ENCODE results near the gene DRD1.
A peak's percentile ranks its signal among the peaks of the same experiment; 100 is the strongest.

DRD1 gene

GRCh38 chr5:175444060-175444904 is at the start of gene DRD1:
Gene DRD1 (minus strand): TSS chr5:175444182. CDS start chr5:175443099, 1,083 bp downstream.
- Histone ChIP-seq H3K36me3 (ENCODE audit: control insufficient read depth, insufficient read depth, low read length) (no peaks in the 10 kb centered on the region), H3K4me3 (ENCODE audit: low read depth, low read length) (no peak within 1 kb of the TSS), H3K4me2 (ENCODE audit: low read length) (peak within 1 kb of the TSS; percentile 45), H3K27ac (peak within 1 kb of the TSS; percentile 46), H3K4me1 (peaks cover 7% of the 10 kb centered on the region), H2AFZ (peak within 1 kb of the TSS; percentile 91), H3K27me3 (ENCODE audit: control insufficient read depth, insufficient read depth, low read length) (peaks cover 4% of the 10 kb centered on the region), H3K9ac (peak within 1 kb of the TSS; percentile 23), H3K79me2 (no peaks in the 10 kb centered on the region), H3K9me3 (ENCODE audit: control insufficient read depth, low read length) (no peaks in the 10 kb centered on the region)
- TF ChIP-seq, protein P1, sequence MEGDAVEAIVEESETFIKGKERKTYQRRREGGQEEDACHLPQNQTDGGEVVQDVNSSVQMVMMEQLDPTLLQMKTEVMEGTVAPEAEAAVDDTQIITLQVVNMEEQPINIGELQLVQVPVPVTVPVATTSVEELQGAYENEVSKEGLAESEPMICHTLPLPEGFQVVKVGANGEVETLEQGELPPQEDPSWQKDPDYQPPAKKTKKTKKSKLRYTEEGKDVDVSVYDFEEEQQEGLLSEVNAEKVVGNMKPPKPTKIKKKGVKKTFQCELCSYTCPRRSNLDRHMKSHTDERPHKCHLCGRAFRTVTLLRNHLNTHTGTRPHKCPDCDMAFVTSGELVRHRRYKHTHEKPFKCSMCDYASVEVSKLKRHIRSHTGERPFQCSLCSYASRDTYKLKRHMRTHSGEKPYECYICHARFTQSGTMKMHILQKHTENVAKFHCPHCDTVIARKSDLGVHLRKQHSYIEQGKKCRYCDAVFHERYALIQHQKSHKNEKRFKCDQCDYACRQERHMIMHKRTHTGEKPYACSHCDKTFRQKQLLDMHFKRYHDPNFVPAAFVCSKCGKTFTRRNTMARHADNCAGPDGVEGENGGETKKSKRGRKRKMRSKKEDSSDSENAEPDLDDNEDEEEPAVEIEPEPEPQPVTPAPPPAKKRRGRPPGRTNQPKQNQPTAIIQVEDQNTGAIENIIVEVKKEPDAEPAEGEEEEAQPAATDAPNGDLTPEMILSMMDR (IDR thresholded peaks at IDR 0.05) = peak; percentile 89

DNA sequence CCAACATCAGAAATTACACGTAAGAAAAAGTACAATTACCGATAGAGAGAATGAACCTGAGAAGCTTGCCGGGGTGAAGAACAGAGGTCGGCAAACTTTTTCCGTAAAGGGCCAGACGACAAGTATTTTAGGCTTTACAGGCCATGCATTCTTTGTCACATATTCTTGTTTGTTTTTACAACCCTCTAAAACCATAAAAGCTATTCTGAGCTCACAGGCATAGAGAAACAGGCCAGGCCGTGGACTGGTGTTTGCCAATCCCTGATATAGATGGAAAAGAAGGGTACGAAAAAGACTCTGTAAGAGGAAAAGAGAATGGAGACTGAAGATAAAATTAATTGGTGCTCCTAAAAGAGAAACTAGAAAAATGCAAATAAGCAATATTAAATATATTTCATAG is 49.7 kb upstream of the DRD1 start:
- Histone ChIP-seq H3K27me3 (ENCODE audit: control insufficient read depth, insufficient read depth, low read length) (no peaks in the 10 kb centered on the region), H3K4me1 (no peaks in the 10 kb centered on the region), H3K9me3 (ENCODE audit: control insufficient read depth, low read length) (no peaks in the 10 kb centered on the region), H3K36me3 (ENCODE audit: control insufficient read depth, insufficient read depth, low read length) (no peaks in the 10 kb centered on the region), H2AFZ (no peak overlapping the region), H3K9ac (no peak overlapping the region), H3K4me2 (ENCODE audit: low read length) (no peak overlapping the region), H3K4me3 (ENCODE audit: low read depth, low read length) (no peak overlapping the region), H3K79me2 (peaks cover 10% of the 10 kb centered on the region), H3K27ac (no peak overlapping the region)
- TF ChIP-seq, protein P1 (IDR thresholded peaks at IDR 0.05) = no peak

DNA sequence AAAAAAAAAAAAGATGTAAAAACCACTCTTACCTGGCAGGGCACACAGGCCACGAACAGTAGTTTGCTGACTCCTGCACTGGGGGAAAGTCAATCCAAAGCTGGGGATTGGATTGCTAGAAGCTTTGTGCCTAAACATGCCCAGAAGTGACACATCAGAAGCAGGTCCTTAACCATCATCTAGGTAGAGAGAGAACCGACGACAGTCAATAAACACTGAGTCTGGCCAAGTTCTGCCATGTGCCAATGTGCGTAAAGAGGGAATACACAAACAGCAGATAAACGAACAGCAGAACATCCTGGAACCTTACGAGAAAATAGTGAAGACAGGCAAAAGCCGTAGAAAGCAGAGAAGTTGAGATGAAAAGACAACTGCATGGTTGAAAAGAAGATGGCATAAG is 49.3 kb upstream of the DRD1 start:
- Histone ChIP-seq H3K4me2 (ENCODE audit: low read length) (no peak overlapping the region), H3K9ac (no peak overlapping the region), H3K27ac (no peak overlapping the region), H3K79me2 (peaks cover 11% of the 10 kb centered on the region), H3K36me3 (ENCODE audit: control insufficient read depth, insufficient read depth, low read length) (no peaks in the 10 kb centered on the region), H3K4me1 (no peaks in the 10 kb centered on the region), H2AFZ (no peak overlapping the region), H3K9me3 (ENCODE audit: control insufficient read depth, low read length) (no peaks in the 10 kb centered on the region), H3K27me3 (ENCODE audit: control insufficient read depth, insufficient read depth, low read length) (no peaks in the 10 kb centered on the region), H3K4me3 (ENCODE audit: low read depth, low read length) (no peak overlapping the region)
- TF ChIP-seq, protein P1 (IDR thresholded peaks at IDR 0.05) = no peak

GRCh38 chr5:175491223-175491622 is 47.2 kb upstream of the DRD1 start:
- Histone ChIP-seq H3K27ac (no peak overlapping the region), H3K27me3 (ENCODE audit: control insufficient read depth, insufficient read depth, low read length) (no peaks in the 10 kb centered on the region), H3K4me3 (ENCODE audit: low read depth, low read length) (no peak overlapping the region), H3K4me1 (no peaks in the 10 kb centered on the region), H3K79me2 (peaks cover 16% of the 10 kb centered on the region), H3K9me3 (ENCODE audit: control insufficient read depth, low read length) (no peaks in the 10 kb centered on the region), H3K4me2 (ENCODE audit: low read length) (no peak overlapping the region), H2AFZ (no peak overlapping the region), H3K9ac (no peak overlapping the region), H3K36me3 (ENCODE audit: control insufficient read depth, insufficient read depth, low read length) (no peaks in the 10 kb centered on the region)
- TF ChIP-seq, protein P1 (IDR thresholded peaks at IDR 0.05) = no peak

Measured in parathyroid adenoma (tissue), 2 donors.